Mucosa of stomach (tissue), 1 donor: ENCODE results near the gene TLE4.
"Not testable (repeated sequence)": the region's sequence is repeated elsewhere in the genome, so short reads cannot be mapped to it uniquely, and the experiment has no call there.

Source experiments
- H3K27me3 ChIP-seq: one replicate; pipeline ENCODE4 v1.7.0; 2013; ENCODE audit warnings: mild to moderate bottlenecking, low read length; ENCODE audit not compliant: control insufficient read depth, insufficient read depth
- H3K36me3 ChIP-seq: one replicate; pipeline ENCODE4 v1.7.0; 2013; ENCODE audit warnings: low read length; ENCODE audit not compliant: control insufficient read depth, insufficient read depth
- H3K4me1 ChIP-seq: one replicate; pipeline ENCODE4 v1.7.0; 2013; ENCODE audit warnings: mild to moderate bottlenecking, low read length; ENCODE audit not compliant: control insufficient read depth, insufficient read depth
- H3K4me3 ChIP-seq: one replicate; pipeline ENCODE4 v1.7.0; 2013; ENCODE audit warnings: low read length
- H3K9ac ChIP-seq: one replicate; pipeline ENCODE4 v1.7.0; 2013; ENCODE audit warnings: mild to moderate bottlenecking, low read length, moderate library complexity
- H3K9me3 ChIP-seq: one replicate; pipeline ENCODE4 v1.7.0; 2013; ENCODE audit warnings: mild to moderate bottlenecking, low read length, moderate library complexity; ENCODE audit not compliant: control insufficient read depth
- donor health status: Pancreatic carcinoma.

The TLE4 gene

DNA sequence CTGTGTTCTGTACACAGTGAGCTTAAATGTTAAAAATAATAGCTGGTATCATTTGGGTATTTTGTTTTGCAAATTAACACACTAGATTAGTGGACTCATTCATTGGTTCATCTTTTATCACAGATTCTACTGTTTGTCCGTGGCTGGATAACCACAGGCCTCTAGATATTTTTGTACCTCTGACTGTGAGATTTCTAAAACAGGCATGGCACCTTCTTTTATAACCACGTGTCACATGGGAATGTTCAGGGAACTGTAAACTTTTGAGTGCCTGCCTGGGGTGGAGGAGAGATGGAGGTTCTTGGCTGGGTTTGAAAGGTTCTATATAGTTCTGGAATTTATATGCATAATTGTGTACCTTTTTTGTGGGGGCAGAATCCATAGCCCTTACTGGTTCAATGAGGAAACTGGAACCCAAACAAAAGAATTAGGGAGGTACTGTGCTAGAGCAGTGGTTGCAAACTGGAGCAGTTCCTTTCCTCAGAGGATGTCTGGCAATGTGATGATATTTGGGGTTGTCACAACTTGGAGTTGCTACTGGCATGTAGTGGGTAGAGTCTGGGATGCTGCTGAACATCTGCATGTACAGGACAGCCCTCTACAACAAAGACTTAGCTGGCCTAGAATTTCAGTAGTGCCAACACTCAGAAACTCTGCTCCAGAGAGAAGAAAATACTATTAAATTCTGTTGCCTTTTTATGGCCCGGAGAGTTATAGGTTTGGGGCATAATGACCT lies 16.9 kb downstream of the TLE4 start:
- H3K4me1 ChIP-seq: peaks cover 15% of the 10 kb centered on the region
- no peaks in the 10 kb centered on the region for H3K36me3 ChIP-seq
- H3K4me3 ChIP-seq: no peak overlapping the region
- H3K9me3 ChIP-seq: no peaks in the 10 kb centered on the region
- no peaks in the 10 kb centered on the region for H3K27me3 ChIP-seq
- no peak overlapping the region for H3K9ac ChIP-seq

DNA sequence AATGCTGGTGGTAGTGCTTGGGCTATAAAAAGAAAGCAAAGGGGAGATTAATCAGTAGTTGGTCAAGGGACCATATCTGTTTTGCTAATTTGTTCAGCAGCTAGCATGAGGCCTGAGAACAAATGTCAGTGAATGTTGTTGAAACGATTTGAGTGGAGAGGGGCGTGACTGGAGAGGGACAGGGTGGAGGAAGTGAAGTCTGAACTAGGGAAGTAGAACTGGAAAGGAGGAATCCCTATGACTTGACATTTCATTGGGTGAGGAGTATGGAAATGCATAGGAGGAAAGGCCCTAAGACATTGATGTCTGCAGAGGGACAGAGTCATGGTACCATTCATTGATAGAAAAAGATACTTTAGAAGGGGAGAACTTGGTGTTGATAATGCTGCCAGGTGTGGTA lies 19.7 kb downstream of the TLE4 start:
- Histone ChIP-seq H3K27me3 (no peaks in the 10 kb centered on the region), H3K36me3 (no peaks in the 10 kb centered on the region), H3K9ac (no peak overlapping the region), H3K4me3 (no peak overlapping the region), H3K4me1 (peaks cover 6% of the 10 kb centered on the region), H3K9me3 (no peaks in the 10 kb centered on the region)

DNA sequence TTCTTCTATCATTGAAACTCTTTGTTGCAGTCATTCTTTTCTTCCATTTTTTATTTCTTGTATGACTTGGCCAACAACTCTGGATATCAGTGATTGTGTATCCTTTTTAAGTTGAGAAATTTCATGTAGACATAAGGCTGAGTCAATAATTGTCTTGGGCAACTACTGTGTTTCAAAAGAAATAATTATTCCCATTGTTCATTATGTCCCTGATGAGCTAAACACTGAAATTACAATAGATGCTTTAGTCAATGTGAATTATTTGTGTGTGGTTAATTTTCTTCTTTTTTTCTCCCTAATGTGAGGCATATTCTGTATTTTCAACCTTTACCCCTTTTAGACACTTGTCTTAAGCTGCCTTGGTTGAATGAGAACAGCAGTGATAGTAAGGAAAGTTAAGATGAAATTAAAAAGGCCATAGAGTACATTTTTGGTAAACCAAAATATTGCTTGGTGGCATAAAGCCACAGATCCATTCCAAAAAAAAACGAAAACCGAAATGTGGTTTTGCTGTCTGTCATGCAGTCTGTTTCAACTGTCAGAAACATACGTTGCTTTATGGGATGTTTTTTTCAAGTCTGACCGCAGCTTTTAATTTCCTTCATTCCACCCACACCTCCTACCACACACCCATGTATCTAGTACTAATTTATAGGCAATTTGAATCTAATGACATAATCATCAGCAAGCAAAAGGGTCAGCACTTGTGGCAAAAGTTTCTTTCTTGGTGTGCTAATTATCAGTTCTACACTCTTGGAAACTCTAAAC lies 21.1 kb downstream of the TLE4 start:
- no peaks in the 10 kb centered on the region for H3K9me3 ChIP-seq
- no peaks in the 10 kb centered on the region for H3K27me3 ChIP-seq
- no peak overlapping the region for H3K9ac ChIP-seq
- no peaks in the 10 kb centered on the region for H3K36me3 ChIP-seq
- H3K4me1 ChIP-seq: peaks cover 6% of the 10 kb centered on the region
- no peak overlapping the region for H3K4me3 ChIP-seq

DNA sequence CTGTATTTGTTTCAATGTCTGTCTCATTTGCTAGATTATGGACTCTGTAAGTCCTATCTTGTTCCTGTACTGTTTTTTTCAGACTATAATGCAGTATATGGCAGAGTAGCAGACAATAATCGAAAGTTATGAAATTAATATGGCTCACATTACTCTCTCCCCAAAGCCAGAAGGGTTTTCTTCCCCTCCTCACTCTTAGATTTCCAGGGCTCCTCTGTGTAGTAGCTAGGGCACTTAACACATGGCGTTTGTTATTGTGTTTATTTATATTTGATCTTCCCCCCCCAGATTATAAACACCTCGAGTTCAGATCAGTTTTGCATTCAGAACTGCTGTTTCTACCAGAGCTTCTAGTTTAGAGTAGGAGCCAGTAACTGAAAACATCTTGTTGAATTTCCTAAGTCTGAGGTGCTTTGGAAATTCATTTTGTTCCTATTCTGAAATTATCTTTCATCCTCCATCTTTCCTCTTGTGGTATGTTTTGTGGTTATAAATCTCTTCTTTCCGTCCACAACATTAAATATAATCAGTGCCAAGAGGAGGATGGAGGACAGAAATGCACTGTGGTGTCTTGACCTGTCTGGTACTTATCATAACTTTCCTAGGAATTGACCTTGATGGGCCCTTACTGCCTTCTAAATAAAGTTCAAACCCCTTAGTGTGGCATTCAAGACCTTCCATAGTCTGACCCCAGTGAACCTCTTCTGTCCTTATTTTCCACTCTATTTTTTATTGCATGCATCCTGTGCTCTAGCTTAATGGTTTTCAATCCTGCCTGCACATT lies 27.0 kb downstream of the TLE4 start:
- no peak overlapping the region for H3K4me3 ChIP-seq
- H3K9me3 ChIP-seq: no peaks in the 10 kb centered on the region
- peaks cover 5% of the 10 kb centered on the region for H3K4me1 ChIP-seq
- H3K27me3 ChIP-seq: no peaks in the 10 kb centered on the region
- H3K36me3 ChIP-seq: no peaks in the 10 kb centered on the region
- H3K9ac ChIP-seq: no peak overlapping the region

DNA sequence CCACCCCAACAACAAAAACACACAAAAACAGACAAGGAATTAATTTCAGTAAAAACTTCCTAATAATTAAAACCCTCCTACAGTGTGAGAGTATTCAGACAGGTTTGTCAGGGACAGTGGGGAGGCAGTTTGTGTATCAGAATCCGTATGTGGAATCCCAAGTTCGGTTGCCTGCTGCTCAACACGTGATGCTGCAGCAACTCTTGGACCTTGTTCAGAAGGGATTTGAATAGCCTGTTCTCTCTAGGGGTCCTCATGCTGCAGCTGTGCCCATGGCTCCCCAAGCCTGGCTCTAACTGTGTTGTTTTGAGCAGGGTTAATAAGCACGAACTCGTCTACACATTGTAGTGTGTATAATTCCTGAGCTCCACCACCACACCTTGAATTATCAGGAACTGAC lies 28.7 kb downstream of the TLE4 start:
- H3K4me3 ChIP-seq: no peak overlapping the region
- no peak overlapping the region for H3K9ac ChIP-seq
- no peaks in the 10 kb centered on the region for H3K9me3 ChIP-seq
- H3K36me3 ChIP-seq: no peaks in the 10 kb centered on the region
- no peaks in the 10 kb centered on the region for H3K27me3 ChIP-seq
- peaks cover 10% of the 10 kb centered on the region for H3K4me1 ChIP-seq

DNA sequence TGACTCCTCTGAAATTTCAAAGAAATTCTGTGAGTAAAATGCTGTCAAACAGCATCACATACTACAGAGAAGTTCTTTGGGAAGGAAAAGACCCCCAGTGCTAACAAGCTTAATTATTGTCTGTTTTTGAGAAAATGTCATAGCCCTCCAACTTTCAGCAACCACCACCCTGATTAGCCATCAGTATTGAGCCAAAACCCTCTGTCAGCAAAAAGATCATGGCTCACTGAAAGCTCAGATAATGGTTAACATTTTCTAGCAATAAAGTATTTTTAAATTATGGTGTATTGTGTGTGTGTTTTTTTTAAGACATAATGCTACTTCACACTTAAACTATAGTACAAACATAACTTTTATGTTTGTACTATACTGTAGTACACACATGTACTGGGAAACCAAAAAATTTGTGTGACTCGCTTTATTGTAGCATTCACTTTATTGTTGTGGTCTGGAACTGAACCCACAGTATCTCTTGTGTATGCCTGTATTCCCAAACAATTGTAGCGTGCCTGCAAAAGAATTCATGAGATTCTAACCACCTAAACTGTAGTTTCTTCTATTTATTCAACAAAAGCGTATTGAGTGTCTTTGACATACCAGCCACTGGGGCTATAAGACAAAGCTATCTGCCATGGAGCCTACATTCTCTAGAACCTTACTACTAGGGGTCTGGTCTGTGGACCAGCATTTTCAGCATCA lies 31.6 kb downstream of the TLE4 start:
- H3K27me3 ChIP-seq: no peaks in the 10 kb centered on the region
- H3K4me1 ChIP-seq: peaks cover 12% of the 10 kb centered on the region
- H3K9me3 ChIP-seq: no peaks in the 10 kb centered on the region
- no peak overlapping the region for H3K4me3 ChIP-seq
- no peaks in the 10 kb centered on the region for H3K36me3 ChIP-seq
- H3K9ac ChIP-seq: no peak overlapping the region

DNA sequence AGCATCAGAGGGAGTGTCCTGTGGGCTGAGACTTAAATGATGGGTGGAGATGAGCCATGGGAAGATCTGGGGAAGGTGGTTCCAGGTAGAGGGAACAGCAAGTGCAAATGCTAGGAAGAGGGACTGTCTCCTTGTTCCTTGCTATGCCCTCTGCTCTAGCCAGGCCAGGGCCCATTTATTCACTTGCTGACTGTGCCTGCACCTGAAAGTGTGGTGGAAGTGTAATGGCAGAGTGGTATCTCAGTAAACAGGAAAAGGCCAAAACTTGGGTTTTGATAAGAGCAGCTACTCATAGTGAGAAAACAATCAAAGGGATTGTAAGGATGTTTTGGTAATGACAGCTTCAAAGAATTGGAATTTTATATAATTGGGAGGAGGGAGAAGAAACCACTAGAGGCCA lies 32.4 kb downstream of the TLE4 start:
- Histone ChIP-seq H3K36me3 (no peaks in the 10 kb centered on the region), H3K4me3 (no peak overlapping the region), H3K9ac (no peak overlapping the region), H3K27me3 (no peaks in the 10 kb centered on the region), H3K4me1 (peaks cover 9% of the 10 kb centered on the region), H3K9me3 (no peaks in the 10 kb centered on the region)

DNA sequence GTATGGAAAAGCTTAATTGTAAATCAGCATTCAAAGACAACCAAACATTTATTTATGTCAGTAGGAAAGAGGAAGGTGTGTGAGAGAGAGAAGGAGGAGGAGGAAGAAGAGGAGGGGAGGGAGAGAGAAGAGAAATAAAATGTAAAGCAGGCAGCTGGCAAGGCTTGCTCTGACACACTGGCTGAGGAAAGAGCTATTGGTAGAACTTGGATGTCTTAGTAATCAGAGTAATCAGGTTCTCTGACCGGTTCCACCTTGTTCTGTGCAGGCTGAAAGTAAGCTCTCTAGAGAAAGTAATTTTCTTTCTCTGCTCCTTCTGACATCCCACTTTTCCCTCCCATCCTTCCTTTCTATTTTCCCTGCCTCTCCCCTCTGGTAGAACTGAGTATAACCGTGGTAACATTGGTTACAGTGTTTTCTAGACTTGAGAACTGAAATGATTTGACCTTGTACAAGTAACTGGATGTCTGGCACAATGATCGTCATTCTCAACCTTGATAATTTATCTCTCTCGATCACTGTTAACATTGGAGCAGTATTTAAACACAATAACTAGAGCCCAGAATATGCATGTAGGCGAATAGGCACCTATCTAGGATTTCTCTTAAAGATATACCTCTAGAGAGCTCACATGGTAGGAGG lies 33.3 kb downstream of the TLE4 start:
- no peaks in the 10 kb centered on the region for H3K27me3 ChIP-seq
- no peaks in the 10 kb centered on the region for H3K9me3 ChIP-seq
- peaks cover 7% of the 10 kb centered on the region for H3K4me1 ChIP-seq
- H3K36me3 ChIP-seq: no peaks in the 10 kb centered on the region
- H3K9ac ChIP-seq: no peak overlapping the region
- no peak overlapping the region for H3K4me3 ChIP-seq

DNA sequence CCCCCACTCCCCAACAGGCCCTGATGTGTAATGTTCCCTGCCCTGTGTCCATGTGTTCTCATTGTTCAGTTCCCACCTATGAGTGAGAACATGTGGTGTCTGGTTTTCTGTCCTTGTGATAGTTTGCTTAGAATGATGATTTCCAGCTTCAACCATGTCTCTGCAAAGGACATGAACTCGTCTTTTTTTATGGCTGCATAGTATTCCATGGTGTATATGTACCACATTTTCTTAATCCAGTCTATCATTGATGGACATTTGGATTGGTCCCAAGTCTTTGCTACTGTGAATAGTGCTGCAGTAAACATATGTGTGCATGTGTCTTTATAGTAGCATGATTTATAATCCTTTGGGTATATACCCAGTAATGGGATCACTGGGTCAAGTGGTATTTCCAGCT lies 34.8 kb downstream of the TLE4 start:
- H3K4me3 ChIP-seq, H3K9me3 ChIP-seq, H3K9ac ChIP-seq, H3K27me3 ChIP-seq, H3K36me3 ChIP-seq, H3K4me1 ChIP-seq: not testable (repeated sequence)

DNA sequence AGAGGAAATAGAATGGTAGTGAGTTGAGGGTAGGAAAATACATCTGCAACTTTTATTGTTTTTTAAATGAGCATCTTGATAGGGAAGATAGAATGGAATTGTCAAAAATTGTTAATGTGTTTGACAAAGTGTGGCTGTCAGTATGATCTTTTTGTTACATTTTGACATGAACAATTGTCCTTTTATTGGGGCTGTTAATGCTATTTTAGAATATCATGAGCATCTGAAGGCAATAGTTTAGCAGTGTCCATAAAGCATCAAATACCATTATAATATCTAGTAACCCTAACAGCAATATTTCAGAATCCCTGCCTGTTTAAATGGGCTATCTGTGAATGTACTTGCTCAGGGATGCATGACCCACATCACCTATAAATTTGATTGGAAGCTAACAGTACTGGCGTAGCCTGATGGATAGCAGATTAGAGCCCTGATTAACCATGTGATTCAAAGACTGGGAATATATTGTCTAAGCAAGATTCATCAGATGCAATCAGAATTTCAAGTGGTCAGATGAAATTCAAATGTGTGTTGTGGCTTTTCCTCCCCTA lies 37.8 kb downstream of the TLE4 start:
- H3K4me3 ChIP-seq: no peak overlapping the region
- H3K27me3 ChIP-seq: no peaks in the 10 kb centered on the region
- H3K9me3 ChIP-seq: no peaks in the 10 kb centered on the region
- no peak overlapping the region for H3K9ac ChIP-seq
- H3K36me3 ChIP-seq: no peaks in the 10 kb centered on the region
- peaks cover 12% of the 10 kb centered on the region for H3K4me1 ChIP-seq

DNA sequence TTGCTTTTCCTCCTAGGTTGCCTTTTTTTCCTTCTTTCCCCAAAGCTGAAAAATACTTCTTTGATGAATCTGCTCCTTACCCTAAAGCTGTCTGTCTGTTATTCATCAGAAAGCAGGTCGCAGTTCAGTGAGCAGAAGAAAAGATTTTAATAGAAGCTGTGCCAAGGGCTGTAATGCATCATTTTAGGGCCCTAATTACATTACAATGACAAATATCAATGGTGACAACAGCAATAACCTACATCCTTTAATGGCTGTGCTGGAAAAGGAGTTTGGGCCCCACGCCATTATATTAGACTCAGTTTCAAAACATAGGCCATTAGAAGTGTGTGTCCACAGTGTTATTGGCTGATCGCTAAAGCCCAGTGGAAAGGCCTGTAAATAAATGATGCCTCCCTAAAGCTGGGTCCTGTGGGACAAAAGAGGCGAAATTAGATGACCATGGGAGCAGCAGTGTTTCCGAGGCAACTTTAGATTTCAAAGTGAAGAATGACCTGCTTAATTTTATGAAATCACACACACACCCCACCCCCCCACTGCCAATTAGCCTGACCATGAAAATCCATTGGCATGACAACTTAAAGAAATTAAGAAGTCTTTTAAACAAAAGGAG lies 38.4 kb downstream of the TLE4 start:
- H3K9me3 ChIP-seq: no peaks in the 10 kb centered on the region
- H3K9ac ChIP-seq: no peak overlapping the region
- no peaks in the 10 kb centered on the region for H3K27me3 ChIP-seq
- no peak overlapping the region for H3K4me3 ChIP-seq
- peaks cover 11% of the 10 kb centered on the region for H3K4me1 ChIP-seq
- no peaks in the 10 kb centered on the region for H3K36me3 ChIP-seq
